ENCODE measurements around the gene VEGFB. TPM values are rescaled to one million over a fixed set of nuclear protein-coding genes. Genes with fewer than 3 reads are reported as not detected.

VEGFB gene
- total RNA-seq, 1 donor from 2014 or later = 66.7 TPM

DNA sequence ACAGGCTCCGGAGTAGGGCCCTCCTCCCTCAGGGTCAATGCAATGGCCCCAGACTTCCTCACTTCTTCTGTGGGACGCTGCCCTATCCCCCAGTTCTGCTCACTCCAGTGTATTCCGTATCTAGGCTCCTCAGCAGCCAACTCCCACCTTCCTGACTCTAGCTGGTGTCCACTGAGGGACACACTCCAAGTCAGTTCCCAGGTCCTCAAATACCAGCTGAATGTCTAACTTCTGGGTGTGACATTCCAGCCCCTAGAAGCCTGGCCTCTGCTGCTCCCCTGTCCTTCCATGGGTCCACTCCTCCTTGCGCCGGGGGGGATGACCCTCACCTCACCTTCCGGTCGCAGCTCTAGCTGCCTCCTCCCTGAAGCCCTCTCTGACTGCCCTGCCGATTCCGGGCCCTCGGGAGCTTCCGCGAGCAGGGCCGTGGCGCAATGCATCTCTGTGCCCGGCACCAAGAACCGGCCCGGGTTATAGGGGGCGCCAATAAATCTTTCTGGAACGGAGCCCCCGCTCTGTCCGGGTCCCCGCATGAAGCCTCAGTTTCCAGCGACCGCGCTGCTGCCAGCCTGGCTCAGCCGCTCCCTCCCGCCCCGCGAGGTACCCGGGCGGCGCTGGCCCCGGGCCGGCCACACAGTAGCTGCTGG, 34.6 kb downstream of the VEGFB start:
- Mint-ChIP-seq H3K27me3 (no peaks in the 10 kb centered on the region), H3K4me3 (peak overlapping the region; percentile 96), H3K4me1 (peaks cover 26% of the 10 kb centered on the region), H3K36me3 (ENCODE audit: low read depth) (peaks cover 14% of the 10 kb centered on the region), H3K27ac (peak overlapping the region; percentile 99), H3K9me3 (no peaks in the 10 kb centered on the region)
- DNase-seq = peak; percentile 89
- intact Hi-C loops (cut with micrococcal nuclease) = loop anchor here (1.0 kb wide), 3 partner anchors 18 to 48 kb away; partner anchors contain the start of genes PLCB3 and TRMT112

DNA sequence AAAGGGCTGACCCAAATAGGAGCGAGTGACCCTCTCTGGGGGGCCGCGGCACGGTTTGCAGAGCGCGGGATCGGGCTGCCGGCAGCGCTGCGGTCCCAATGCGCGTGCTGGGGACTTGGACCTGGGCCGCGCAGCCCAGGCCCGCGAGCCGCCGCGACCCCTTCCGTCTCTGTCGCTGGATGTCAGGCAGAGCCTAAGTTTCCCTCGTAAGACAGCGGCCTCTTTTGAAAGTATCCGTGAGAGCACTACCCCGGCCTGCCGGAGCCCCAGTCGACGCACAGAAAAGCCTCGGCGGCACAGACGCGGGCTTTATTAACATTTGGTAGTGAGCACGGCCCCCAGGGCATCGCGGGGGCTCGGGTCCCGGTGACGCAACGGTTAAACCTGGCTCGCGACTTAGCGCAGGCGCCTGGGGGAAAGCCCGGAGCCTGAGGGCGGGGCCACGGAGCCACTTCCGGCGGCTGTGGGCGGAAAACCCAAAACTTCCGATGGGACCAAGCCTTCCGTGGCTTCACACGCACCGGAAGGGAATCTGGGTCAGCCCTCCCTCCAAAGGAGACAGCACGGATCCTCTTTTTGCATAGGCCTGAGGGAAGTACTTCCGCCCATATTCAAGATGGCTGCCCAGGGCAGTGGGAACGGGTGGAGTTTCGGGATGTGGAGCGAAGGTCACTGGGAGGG, 35.3 kb downstream of the VEGFB start:
- Mint-ChIP-seq H3K4me3 (peak overlapping the region; percentile 96), H3K4me1 (peaks cover 26% of the 10 kb centered on the region), H3K27me3 (no peaks in the 10 kb centered on the region), H3K27ac (peak overlapping the region; percentile 99), H3K9me3 (no peaks in the 10 kb centered on the region), H3K36me3 (ENCODE audit: low read depth) (peaks cover 14% of the 10 kb centered on the region)
- peak; percentile 99 for DNase-seq
- intact Hi-C loops (cut with micrococcal nuclease) = loop anchor here (1.0 to 2.0 kb wide), 5 partner anchors 16 to 71 kb away; partner anchors contain the start of genes CCDC88B, ESRRA, GPR137 and TRMT112

DNA sequence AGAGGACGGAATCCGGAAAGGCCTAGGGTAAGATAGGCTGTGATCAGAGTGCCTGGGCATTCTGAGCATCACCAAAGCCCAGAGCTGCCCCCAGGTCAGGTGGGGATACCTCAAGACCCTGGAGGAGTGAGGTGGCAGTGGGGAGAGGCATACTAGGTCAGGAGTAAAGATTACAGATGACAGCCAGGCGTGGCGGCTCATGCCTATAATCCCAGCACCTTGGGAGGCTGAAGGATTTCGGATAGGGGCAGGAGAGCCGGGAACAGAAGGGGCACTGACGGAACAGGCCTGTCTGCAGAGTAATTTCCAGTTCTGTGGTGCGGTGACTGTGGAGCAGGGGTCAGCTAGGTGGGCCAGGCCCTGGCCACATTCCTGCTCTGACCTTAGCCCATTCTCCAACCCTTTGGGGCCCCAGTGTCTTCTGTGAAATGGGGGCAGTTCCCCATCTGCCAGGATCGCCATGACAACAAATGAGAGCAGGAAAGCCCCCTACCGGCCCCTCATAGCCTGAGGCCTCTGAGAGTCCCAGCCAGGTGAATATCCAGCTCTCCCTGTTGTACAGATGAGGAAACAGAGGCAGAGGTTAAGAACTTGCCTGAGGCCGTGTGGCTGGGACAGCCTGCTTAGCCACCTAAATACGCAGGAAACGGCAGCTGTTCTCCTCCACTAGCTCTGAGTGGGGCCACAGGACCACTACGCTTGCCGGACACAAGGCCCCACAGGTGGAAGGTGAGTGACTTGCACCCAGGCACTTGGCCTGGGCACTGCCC, 40.8 kb downstream of the VEGFB start:
- no peak overlapping the region for H3K27ac Mint-ChIP-seq
- peaks cover 13% of the 10 kb centered on the region for H3K4me1 Mint-ChIP-seq
- no peaks in the 10 kb centered on the region for H3K27me3 Mint-ChIP-seq
- intact Hi-C loops (cut with micrococcal nuclease) = no loop called here
- H3K36me3 Mint-ChIP-seq (ENCODE audit: low read depth) = peaks cover 9% of the 10 kb centered on the region
- no peaks in the 10 kb centered on the region for H3K9me3 Mint-ChIP-seq
- no peak for DNase-seq
- H3K4me3 Mint-ChIP-seq = no peak overlapping the region

DNA sequence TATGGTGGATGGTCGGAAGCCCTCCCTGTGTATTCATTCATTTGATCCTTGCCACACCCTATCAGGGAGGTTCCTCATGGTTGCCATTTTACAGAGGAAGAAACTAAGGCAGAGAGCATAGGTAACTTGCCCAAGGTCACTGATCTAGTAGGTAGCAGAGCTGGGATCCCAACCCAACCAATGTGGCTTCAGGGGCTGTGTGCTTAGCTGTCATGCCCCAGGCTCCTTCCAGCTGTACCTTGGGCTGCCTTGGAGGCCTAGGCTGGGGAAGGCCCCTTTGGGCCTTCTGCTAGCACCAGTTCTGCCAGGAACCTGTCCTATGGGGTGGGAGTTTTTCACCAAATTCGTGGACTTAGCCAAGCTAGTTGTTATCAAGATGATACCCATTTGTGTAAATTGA, 41.5 kb downstream of the VEGFB start:
- no peak overlapping the region for H3K4me3 Mint-ChIP-seq
- intact Hi-C loops (cut with micrococcal nuclease) = no loop called here
- no peak overlapping the region for H3K27ac Mint-ChIP-seq
- H3K36me3 Mint-ChIP-seq (ENCODE audit: low read depth) = peaks cover 7% of the 10 kb centered on the region
- peaks cover 11% of the 10 kb centered on the region for H3K4me1 Mint-ChIP-seq
- no peaks in the 10 kb centered on the region for H3K27me3 Mint-ChIP-seq
- no peak for DNase-seq
- no peaks in the 10 kb centered on the region for H3K9me3 Mint-ChIP-seq

DNA sequence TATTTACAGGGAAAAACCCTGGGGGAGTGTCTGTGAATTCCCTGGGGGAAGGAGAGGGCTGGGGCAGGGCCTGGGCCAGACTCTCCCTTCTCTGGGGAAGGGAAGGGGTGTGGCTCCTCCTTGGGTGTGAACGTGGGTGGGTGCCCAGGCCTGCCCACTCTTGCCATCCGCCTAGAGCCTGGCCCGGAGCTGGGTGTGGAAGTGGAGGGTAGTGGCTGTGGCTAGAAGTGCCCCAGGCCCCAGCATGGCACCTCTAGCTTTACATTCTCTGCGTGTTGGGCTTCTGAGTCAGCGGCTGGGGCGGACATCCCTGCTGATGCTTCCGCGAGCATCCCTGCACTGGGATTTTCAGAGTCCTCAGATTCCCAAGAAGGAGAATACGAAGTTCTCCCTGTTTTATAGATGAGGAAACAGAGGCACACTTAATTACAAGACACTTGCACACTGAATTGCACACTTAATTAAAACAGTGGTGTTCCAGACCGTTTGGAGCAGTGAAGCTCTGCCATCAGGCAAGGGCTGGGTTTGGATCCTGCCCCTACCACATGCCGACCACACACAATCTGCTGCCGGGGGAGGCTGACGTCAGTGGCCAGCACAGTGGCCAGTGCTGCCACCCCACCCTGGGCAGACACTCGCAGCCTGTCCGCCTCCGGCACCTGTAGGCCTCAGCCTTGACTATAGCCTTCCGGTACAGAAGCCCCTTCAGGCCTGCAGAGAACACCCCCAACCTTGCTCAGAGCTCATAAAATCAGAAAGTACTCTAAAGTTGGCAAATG, 42.5 kb downstream of the VEGFB start:
- H3K4me3 Mint-ChIP-seq = no peak overlapping the region
- H3K4me1 Mint-ChIP-seq = peaks cover 11% of the 10 kb centered on the region
- H3K27me3 Mint-ChIP-seq = no peaks in the 10 kb centered on the region
- H3K9me3 Mint-ChIP-seq = no peaks in the 10 kb centered on the region
- DNase-seq = no peak
- H3K27ac Mint-ChIP-seq = no peak overlapping the region
- H3K36me3 Mint-ChIP-seq (ENCODE audit: low read depth) = peaks cover 17% of the 10 kb centered on the region
- intact Hi-C loops (cut with micrococcal nuclease) = no loop called here

DNA sequence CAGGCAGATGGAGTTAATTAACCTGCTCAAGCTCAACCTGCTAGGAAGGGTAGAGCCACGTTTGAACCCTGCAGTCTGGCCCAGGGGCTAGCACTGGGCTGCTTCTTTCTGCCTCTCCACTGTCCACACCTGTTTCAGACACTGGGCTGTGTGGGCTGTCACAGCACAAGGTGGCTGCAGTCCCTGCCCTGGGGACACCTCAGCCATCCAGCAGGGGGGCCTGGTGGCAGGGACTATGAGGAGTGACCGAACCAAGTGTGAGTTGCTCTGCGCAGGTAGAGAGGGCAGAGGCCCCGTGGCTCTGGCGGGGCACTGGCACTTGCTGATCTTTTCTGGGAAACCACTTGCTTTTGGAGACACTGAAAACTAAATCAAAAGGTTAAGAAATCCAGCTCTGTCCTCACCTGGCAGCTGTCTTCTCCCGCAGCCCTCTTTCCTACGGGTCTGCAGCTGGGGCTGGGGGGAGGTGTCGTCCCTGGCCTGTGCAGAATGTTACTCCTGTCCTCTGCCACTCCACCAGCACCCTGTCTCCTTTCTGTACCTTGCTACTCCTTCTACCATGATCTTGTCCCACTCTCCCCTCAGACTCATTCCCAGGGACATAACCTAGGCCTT, 44.3 kb downstream of the VEGFB start:
- no peak overlapping the region for H3K27ac Mint-ChIP-seq
- intact Hi-C loops (cut with micrococcal nuclease) = no loop called here
- H3K27me3 Mint-ChIP-seq = no peaks in the 10 kb centered on the region
- H3K4me3 Mint-ChIP-seq = no peak overlapping the region
- DNase-seq = no peak
- H3K4me1 Mint-ChIP-seq = peaks cover 12% of the 10 kb centered on the region
- peaks cover 22% of the 10 kb centered on the region for H3K36me3 Mint-ChIP-seq (ENCODE audit: low read depth)
- no peaks in the 10 kb centered on the region for H3K9me3 Mint-ChIP-seq

DNA sequence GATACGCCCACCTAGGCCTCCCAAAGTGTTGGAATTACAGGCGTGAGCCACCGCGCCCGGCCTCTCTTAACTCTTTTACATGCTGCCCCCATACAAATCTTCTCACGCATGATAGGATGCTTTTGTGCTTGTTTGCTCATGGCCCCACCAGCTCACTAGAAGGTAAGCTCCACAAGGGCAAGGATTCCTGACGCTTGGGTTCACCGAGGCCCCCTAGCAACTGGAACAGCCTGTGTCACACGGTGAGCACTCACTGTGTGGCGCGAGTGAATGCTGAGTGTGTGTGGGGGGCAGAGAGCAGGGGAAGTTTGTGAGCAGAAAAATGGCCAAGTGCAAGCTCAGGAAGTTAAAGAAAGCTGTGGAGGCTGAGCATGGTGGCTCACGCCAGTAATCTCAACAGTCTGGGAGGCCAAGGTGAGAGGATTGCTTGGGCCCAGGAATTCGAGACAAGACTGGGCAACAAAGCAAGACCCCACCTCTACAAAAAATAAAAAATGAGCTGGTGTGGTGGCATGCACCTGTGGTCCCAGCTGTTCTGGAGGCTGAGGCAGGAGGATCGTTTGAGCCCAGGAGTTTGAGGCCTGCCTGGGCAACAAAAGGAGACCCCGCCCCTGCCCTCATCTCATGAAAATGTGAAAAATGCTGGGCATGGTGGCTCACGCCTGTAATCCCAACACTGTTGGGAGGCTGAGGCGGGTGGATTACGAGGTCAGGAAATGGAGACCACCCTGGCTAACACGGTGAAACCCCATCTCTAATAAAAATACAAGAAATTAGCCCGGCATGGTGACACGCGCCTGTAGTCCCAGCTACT, 47.8 kb downstream of the VEGFB start:
- H3K4me1 Mint-ChIP-seq = peaks cover 21% of the 10 kb centered on the region
- no peak overlapping the region for H3K4me3 Mint-ChIP-seq
- intact Hi-C loops (cut with micrococcal nuclease) = no loop called here
- no peak overlapping the region for H3K27ac Mint-ChIP-seq
- peaks cover 22% of the 10 kb centered on the region for H3K36me3 Mint-ChIP-seq (ENCODE audit: low read depth)
- H3K9me3 Mint-ChIP-seq = no peaks in the 10 kb centered on the region
- DNase-seq = no peak
- no peaks in the 10 kb centered on the region for H3K27me3 Mint-ChIP-seq

DNA sequence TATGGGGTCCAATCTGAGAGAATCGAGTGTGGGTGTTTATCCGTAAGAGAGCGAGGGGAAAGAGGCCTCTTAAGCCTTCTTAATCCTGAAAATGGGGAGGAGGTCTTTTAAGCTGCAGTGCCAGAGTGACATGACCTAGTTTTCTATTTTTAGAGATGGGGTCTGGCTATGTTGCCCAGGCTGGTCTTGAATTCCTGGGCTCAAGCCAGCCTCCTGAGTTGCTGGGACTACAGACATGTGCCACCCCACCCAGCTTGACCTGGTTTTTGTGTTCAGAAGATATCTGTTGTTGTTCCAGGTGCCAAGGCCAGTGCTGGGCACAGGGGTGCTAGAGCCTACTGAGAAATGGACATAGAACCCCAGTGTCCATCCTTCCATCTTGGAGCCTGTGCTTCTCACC, 48.7 kb downstream of the VEGFB start:
- peaks cover 22% of the 10 kb centered on the region for H3K36me3 Mint-ChIP-seq (ENCODE audit: low read depth)
- no peaks in the 10 kb centered on the region for H3K27me3 Mint-ChIP-seq
- intact Hi-C loops (cut with micrococcal nuclease) = no loop called here
- no peaks in the 10 kb centered on the region for H3K9me3 Mint-ChIP-seq
- peak overlapping the region; percentile 59 for H3K4me3 Mint-ChIP-seq
- H3K4me1 Mint-ChIP-seq = peaks cover 21% of the 10 kb centered on the region
- H3K27ac Mint-ChIP-seq = peak overlapping the region; percentile 62
- peak; percentile 59 for DNase-seq

DNA sequence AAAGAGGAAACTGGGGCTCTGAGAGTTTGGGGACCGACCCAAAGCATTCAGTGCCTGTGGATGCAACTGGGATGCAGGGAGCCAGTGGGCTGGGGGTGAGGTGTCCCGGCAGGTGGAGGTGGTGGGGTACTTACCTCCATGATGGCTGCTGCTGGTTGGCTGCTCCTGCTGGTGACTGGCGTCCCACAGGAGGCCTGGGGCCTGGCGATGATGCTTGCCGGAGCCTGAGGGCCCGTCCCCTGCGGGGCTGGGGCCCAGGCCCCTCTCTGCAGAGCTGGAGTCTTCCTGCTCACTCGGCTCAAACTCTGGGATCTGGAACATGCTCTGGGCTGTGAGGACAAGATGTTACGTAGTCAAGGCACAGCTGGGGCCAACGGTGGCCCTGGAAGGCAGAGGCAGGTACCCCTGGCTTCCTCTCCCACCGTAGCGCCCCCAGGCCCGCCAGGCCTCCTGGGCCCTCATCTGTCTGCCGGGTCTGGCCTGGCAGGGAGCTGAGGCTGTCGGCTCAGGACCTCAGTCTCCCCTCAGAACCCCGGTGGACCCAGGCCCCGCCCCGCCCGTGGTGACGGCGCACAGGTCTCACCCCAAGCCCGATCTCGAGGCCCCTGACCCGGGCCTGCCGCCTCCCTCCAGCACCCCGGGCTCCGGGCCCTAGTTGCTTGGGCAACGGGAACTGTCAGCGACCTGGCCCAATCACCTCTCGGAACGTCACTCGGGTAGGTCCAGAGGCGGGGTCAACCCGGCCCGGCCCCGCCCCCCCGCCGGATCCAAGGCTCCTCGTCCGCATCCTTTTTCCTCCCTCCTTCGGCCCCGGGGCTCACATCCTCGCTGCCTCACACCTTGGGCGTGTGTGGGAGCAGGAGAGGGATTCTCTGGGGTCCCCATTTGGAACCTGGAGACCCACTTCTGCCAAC, 49.9 kb downstream of the VEGFB start, which contains the start of gene BAD:
BAD (minus strand) TSS at position 618 of the 914 bp plus-strand sequence; CDS start at position 321, 297 bp downstream.
- Mint-ChIP-seq H3K27ac (peak within 1 kb of the TSS; percentile 94), H3K9me3 (no peaks in the 10 kb centered on the region), H3K4me3 (peak within 1 kb of the TSS; percentile 89), H3K4me1 (peaks cover 17% of the 10 kb centered on the region), H3K36me3 (ENCODE audit: low read depth) (peaks cover 19% of the 10 kb centered on the region), H3K27me3 (no peaks in the 10 kb centered on the region)
- intact Hi-C loops (cut with micrococcal nuclease) = loop anchor here (2.0 kb wide), 1 partner anchor 44 kb away; the partner anchor contains the start of gene FKBP2
- peak; percentile 97 for DNase-seq

DNA sequence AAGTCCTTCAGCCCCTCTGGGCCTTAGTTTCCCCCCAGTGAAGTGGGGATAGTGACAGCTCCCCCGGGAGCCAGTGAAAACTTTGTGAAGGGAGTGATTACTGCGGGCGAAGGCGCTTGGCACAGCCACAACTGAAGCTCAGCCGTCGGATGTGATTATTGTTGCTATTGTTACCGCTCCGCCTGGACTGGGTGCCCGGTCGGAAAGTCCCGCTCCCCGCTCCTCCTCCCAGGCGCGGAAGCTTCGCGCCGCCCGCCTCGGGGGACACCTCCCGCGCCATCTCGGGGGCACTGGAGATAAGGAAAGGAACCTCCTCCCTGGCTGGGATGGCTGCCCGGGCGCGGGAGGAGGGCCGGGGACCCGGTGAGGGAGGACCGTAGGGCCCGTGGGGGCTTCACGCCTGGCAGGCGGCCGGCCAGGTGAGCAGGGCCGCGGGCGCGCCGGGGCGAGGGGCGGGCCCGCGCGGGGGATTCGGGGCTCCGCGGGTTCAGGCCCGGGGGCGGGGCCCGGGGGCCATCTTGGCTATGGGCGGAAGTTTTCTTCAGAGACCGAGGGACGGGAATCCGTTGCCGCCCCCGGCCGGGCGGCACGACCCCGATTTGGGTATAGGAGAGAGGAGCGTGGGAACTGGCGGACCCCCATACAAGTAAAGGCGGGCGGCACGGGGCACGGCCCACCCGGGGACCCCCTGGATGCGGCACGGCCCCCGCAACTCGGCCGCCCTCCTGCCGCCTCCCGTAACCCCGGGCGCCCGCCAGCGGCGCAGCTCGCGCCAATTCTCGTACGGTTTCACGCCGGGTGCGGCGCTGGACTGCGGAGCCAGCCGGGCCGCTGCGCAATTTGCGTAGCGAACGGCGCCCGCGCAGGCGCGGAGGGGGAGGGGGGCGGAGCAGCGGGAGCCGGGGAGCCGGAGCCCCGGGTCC, 50.8 kb downstream of the VEGFB start, which contains the start of gene GPR137:
GPR137 (plus strand) TSS at position 887 of the 923 bp plus-strand sequence. CDS start 677 bp downstream, outside the sequence.
- peak within 1 kb of the TSS; percentile 94 for H3K27ac Mint-ChIP-seq
- H3K4me3 Mint-ChIP-seq = peak within 1 kb of the TSS; percentile 89

More for the DNA sequence above, 50.8 kb downstream of the VEGFB start, which contains the start of gene GPR137:
- Mint-ChIP-seq H3K36me3 (ENCODE audit: low read depth) (peaks cover 20% of the 10 kb centered on the region), H3K27me3 (peaks cover 2% of the 10 kb centered on the region), H3K9me3 (no peaks in the 10 kb centered on the region), H3K4me1 (peaks cover 17% of the 10 kb centered on the region)
- DNase-seq = peak; percentile 98
- intact Hi-C loops (cut with micrococcal nuclease) = loop anchor here (1.0 to 2.0 kb wide), 4 partner anchors 15 to 44 kb away; partner anchors contain the start of genes FKBP2 and PRDX5

Data from activated CD4-positive, alpha-beta T cell treated with anti-CD3 and anti-CD28 coated beads, Interleukin-2, amount 10 ng/mL, durations not matched to agents 24 days and 14 days (primary cell).